H1 (cell line): ENCODE results near the gene MBP. TPM values are rescaled to one million over a fixed set of nuclear protein-coding genes. Genes with fewer than 3 reads are reported as not detected.

Source experiments
- CTCF ChIA-PET: fragments of 300-600 bp; sonication (Branson Sonifier 250); formaldehyde crosslinking; loops from one replicate; lab custom pipeline; 2021; ENCODE audit not compliant: partially characterized antibody; lab: Charles Lee
- POLR2A ChIA-PET: fragments of 300-600 bp; sonication (Branson Sonifier 250); formaldehyde crosslinking; loops from one replicate; lab custom pipeline; 2021; ENCODE audit warnings: inconsistent platforms; ENCODE audit not compliant: partially characterized antibody; lab: Charles Lee
- DNase-seq, 2 experiments: peaks; one replicate each; pipeline versions ENCODE4 v3.0.0 to v3.0.0-alpha.2; 2010 to 2022; ENCODE audit warnings: low spot score in 2 of 2, low read depth in 1 of 2, mixed read lengths in 1 of 2
- FAIRE-seq: peaks from 2 replicates; lab custom pipeline; 2011; peaks lifted over from hg19 to GRCh38; lab: Jason Lieb, UNC
- H2AFZ ChIP-seq: 2 replicates; pipeline ENCODE4 v1.8.1; 2012; ENCODE audit warnings: low read length, inconsistent platforms
- H2AK5ac ChIP-seq: 2 replicates; pipeline ENCODE4 v1.6.1; 2013; ENCODE audit warnings: low read depth, low read length
- H2BK120ac ChIP-seq: replicated peaks from 2 replicates; pipeline ENCODE3; 2013; ENCODE audit warnings: low read depth, low read length, inconsistent platforms
- H2BK12ac ChIP-seq: 2 replicates; pipeline ENCODE4 v1.6.1; 2013; ENCODE audit warnings: low read depth, low read length
- H2BK15ac ChIP-seq: 2 replicates; pipeline ENCODE4 v1.6.1; 2013; ENCODE audit warnings: low read length
- H2BK20ac ChIP-seq: 2 replicates; pipeline ENCODE4 v1.6.1; 2013; ENCODE audit warnings: low read length
- H2BK5ac ChIP-seq: 2 replicates; pipeline ENCODE4 v1.6.1; 2013; ENCODE audit warnings: low read depth, low read length
- H3K14ac ChIP-seq: 2 replicates; pipeline ENCODE4 v1.6.1; 2013; ENCODE audit warnings: inconsistent platforms; ENCODE audit not compliant: insufficient read length
- H3K18ac ChIP-seq: 2 replicates; pipeline ENCODE4 v1.6.1; 2013; ENCODE audit warnings: low read length; ENCODE audit errors: extremely low read depth
- H3K23ac ChIP-seq: 2 replicates; pipeline ENCODE4 v1.6.1; 2013; ENCODE audit warnings: inconsistent platforms; ENCODE audit not compliant: insufficient read length
- H3K23me2 ChIP-seq: 2 replicates; pipeline ENCODE4 v1.6.1; 2013; ENCODE audit warnings: low read depth, low read length
- H3K27ac ChIP-seq: 2 replicates; pipeline ENCODE4 v1.6.1; 2011; ENCODE audit warnings: low read depth, low read length, inconsistent platforms
- H3K27me3 ChIP-seq, 4 experiments: replicated peaks in 1 of 4; 1 replicate in 1 of 4; 2 replicates in 3 of 4; pipeline versions ENCODE4 v1.6.1 to v1.8.1; 2011 to 2013; ENCODE audit warnings: low read length in 3 of 4, mild to moderate bottlenecking in 3 of 4, inconsistent platforms in 2 of 4, mixed read lengths in 2 of 4, moderate library complexity in 1 of 4; ENCODE audit not compliant: control insufficient read depth in 3 of 4, insufficient read depth in 3 of 4; ENCODE audit errors: extremely low read depth in 1 of 4
- H3K36me3 ChIP-seq, 4 experiments: 2 replicates each; pipeline versions ENCODE4 v1.6.1 to v1.8.1; 2011 to 2013; ENCODE audit warnings: mild to moderate bottlenecking in 4 of 4, low read length in 3 of 4, moderate library complexity in 2 of 4, control low read depth in 1 of 4, inconsistent platforms in 1 of 4; ENCODE audit not compliant: insufficient read depth in 4 of 4, control insufficient read depth in 2 of 4
- H3K4ac ChIP-seq: replicated peaks from 2 replicates; pipeline ENCODE3; 2013; ENCODE audit warnings: low read length, low read depth, mixed read lengths, inconsistent platforms; ENCODE audit not compliant: insufficient read length
- H3K4me1 ChIP-seq, 4 experiments: replicated peaks in 1 of 4; 1 replicate in 1 of 4; 2 replicates in 3 of 4; pipeline versions ENCODE4 v1.6.1 to v1.8.1; 2011 to 2013; ENCODE audit warnings: low read length in 3 of 4, inconsistent platforms in 2 of 4, mixed read lengths in 1 of 4; ENCODE audit not compliant: insufficient read depth in 4 of 4, control insufficient read depth in 3 of 4
- H3K4me2 ChIP-seq, 2 experiments: 2 replicates each; pipeline versions ENCODE4 v1.6.1 to v1.8.1; 2011 to 2013; ENCODE audit warnings: low read depth in 2 of 2, low read length in 2 of 2, control low read depth in 1 of 2, inconsistent platforms in 1 of 2, mild to moderate bottlenecking in 1 of 2; ENCODE audit not compliant: insufficient read depth in 1 of 2
- H3K4me3 ChIP-seq, 4 experiments: fragments of 200-600, 300-600 bp in 1 of 4; sonication (generic), shearing (Covaris generic), sonication (Bioruptor Twin) in 1 of 4; 2 replicates each; pipeline versions ENCODE4 v1.5.1 to v1.8.1; 2011 to 2016; ENCODE audit warnings: low read length in 4 of 4, low read depth in 3 of 4, control low read depth in 2 of 4, inconsistent platforms in 2 of 4, mild to moderate bottlenecking in 2 of 4, mixed read lengths in 1 of 4, moderate library complexity in 1 of 4; ENCODE audit not compliant: insufficient read depth in 2 of 4; ENCODE audit errors: extremely low read depth in 1 of 4
- H3K56ac ChIP-seq: replicated peaks from 2 replicates; pipeline ENCODE3; 2013; ENCODE audit warnings: low read depth, mild to moderate bottlenecking, mixed read lengths, low read length, inconsistent platforms; ENCODE audit not compliant: insufficient read length
- H3K79me1 ChIP-seq: 2 replicates; pipeline ENCODE4 v1.6.1; 2013; ENCODE audit warnings: low read depth, low read length, control low read depth
- H3K79me2 ChIP-seq, 2 experiments: 2 replicates each; pipeline versions ENCODE4 v1.6.1 to v1.8.1; 2012 to 2013; ENCODE audit warnings: low read length in 2 of 2, mild to moderate bottlenecking in 2 of 2, inconsistent platforms in 1 of 2; ENCODE audit not compliant: insufficient read depth in 2 of 2, control insufficient read depth in 1 of 2
- H3K9ac ChIP-seq, 4 experiments: replicated peaks in 1 of 4; 1 replicate in 1 of 4; 2 replicates in 3 of 4; pipeline versions ENCODE4 v1.6.1 to v1.8.1; 2011 to 2013; ENCODE audit warnings: low read depth in 3 of 4, low read length in 3 of 4, control low read depth in 2 of 4, mild to moderate bottlenecking in 2 of 4, moderate library complexity in 2 of 4, inconsistent platforms in 1 of 4; ENCODE audit errors: extremely low read depth in 1 of 4
- H3K9me3 ChIP-seq, 2 experiments: 2 replicates each; pipeline versions ENCODE4 v1.6.1 to v1.8.1; 2012 to 2013; ENCODE audit warnings: mild to moderate bottlenecking in 2 of 2, moderate library complexity in 2 of 2, control low read depth in 1 of 2, inconsistent platforms in 1 of 2, low read depth in 1 of 2, low read length in 1 of 2, mixed read lengths in 1 of 2; ENCODE audit not compliant: insufficient read depth in 2 of 2
- H4K20me1 ChIP-seq, 2 experiments: replicated peaks in 1 of 2; 2 replicates each; pipeline versions ENCODE3 to v1.8.1; 2011 to 2013; ENCODE audit warnings: inconsistent platforms in 2 of 2, low read length in 2 of 2, mild to moderate bottlenecking in 1 of 2; ENCODE audit not compliant: insufficient read depth in 2 of 2, control insufficient read depth in 1 of 2
- H4K5ac ChIP-seq: 2 replicates; pipeline ENCODE4 v1.6.1; 2013; ENCODE audit warnings: low read length, low read depth, mixed read lengths, inconsistent platforms; ENCODE audit not compliant: insufficient read length
- H4K8ac ChIP-seq: 2 replicates; pipeline ENCODE4 v1.8.0; 2013; ENCODE audit warnings: mild to moderate bottlenecking, moderate library complexity, low read length, inconsistent platforms; ENCODE audit not compliant: insufficient read depth; ENCODE audit errors: extremely low read depth
- H4K91ac ChIP-seq: replicated peaks from 2 replicates; pipeline ENCODE3; 2013; ENCODE audit warnings: low read length, mixed read lengths, inconsistent platforms; ENCODE audit not compliant: insufficient read length
- CBX8 ChIP-seq: fragments of 300-800, 300-1000 bp; sonication (generic); IDR thresholded peaks from 2 replicates; pipeline ENCODE4 v1.7.1; 2016; ENCODE audit warnings: low read depth, low read length, borderline replicate concordance
- KDM1A ChIP-seq: fragments of 200-600, 300-600 bp; sonication (generic); IDR thresholded peaks from 2 replicates; pipeline ENCODE4 v1.7.1; 2016; ENCODE audit warnings: mild to moderate bottlenecking, low read length, borderline replicate concordance
- NANOG ChIP-seq: IDR thresholded peaks from 2 replicates; pipeline ENCODE4 v1.6.1; 2011; ENCODE audit warnings: low read length, low read depth, mild to moderate bottlenecking, inconsistent platforms; ENCODE audit not compliant: insufficient read depth, poor library complexity, severe bottlenecking
- PHF8 ChIP-seq: fragments of 200-600 bp; sonication (generic); conservative IDR thresholded peaks from 2 replicates; pipeline ENCODE4 v1.7.1; 2012; ENCODE audit warnings: low read depth, mild to moderate bottlenecking, inconsistent platforms, low read length, moderate library complexity
- POLR2AphosphoS5 ChIP-seq: IDR thresholded peaks from 2 replicates; pipeline ENCODE4 v1.6.1; 2011; ENCODE audit warnings: low read depth, low read length
- RAD21 ChIP-seq, 2 experiments: IDR thresholded peaks in 1 of 2; conservative IDR thresholded peaks in 1 of 2; 2 replicates each; pipeline ENCODE4 v1.6.1; 2011; ENCODE audit warnings: low read depth in 2 of 2, low read length in 2 of 2, improper control_type of control experiment in 1 of 2, inconsistent platforms in 1 of 2, mild to moderate bottlenecking in 1 of 2, moderate library complexity in 1 of 2
- TAF1 ChIP-seq: IDR thresholded peaks from 2 replicates; pipeline ENCODE4 v1.6.1; 2011; ENCODE audit warnings: mild to moderate bottlenecking, low read depth, low read length
- YY1 ChIP-seq: IDR thresholded peaks from 2 replicates; pipeline ENCODE4 v1.6.1; 2011; ENCODE audit warnings: low read depth, mild to moderate bottlenecking, low read length
- ZNF274 ChIP-seq: IDR thresholded peaks from 2 replicates; pipeline ENCODE4 v1.7.0; 2012; ENCODE audit warnings: low read length, borderline replicate concordance; ENCODE audit errors: extremely low read depth
- WGBS, 2 experiments: shearing (Covaris generic) in 1 of 2; methylation state at CpG; one replicate each; pipeline versions ENCODE4 v1.1.6 to v1.1.7; 2013 to 2015; ENCODE audit warnings: low lambda C conversion rate in 2 of 2, mixed read lengths in 2 of 2, inconsistent platforms in 1 of 2, low coverage in 1 of 2, missing lambda C conversion rate in 1 of 2; ENCODE audit not compliant: insufficient replicate concordance in 2 of 2, insufficient coverage in 1 of 2, insufficient read length in 1 of 2; ENCODE audit errors: extremely low coverage in 1 of 2, missing lambda C conversion rate in 1 of 2; 5-methylcytosine and 5-hydroxymethylcytosine counted together
- polyA plus RNA-seq, 7 experiments: library from polyadenylated mRNA; depleted of rRNA in 3 of 7; stranded (reverse) in 5 of 7; unstranded in 2 of 7; fragments of >200 nt in 5 of 7; fragments of 200-250 nt in 2 of 7; gene quantifications; 1 replicate in 5 of 7; 2 replicates in 1 of 7; 4 replicates in 1 of 7; pipeline versions ENCODE4 v1.2.1 to v1.2.3, GENCODE V29; 2011 to 2013; ENCODE audit warnings: missing spikeins in 2 of 7, mixed read lengths in 2 of 7
- total RNA-seq: library from RNA; stranded (reverse); fragmentation: NEBNext Ultra II Directional; extraction: Animal tissue kit (Norgen Biotek cat#: 25700); gene quantifications from 2 replicates; pipeline ENCODE4 v1.2.1, GENCODE V29; 2021

The MBP gene
- total and polyA plus RNA-seq, 2 of the 8 experiments (the other 6 are each of a cell fraction or from before 2014, with no cell fraction given): 7.7 to 19.2 TPM

- H3K36me3 ChIP-seq: no peaks in the 10 kb centered on the region
- no peaks in the 10 kb centered on the region; the same call in 1 of the 2 replicates for H3K79me1 ChIP-seq
- no peak overlapping the region for H3K27ac ChIP-seq
- H3K9me3 ChIP-seq: no peaks in the 10 kb centered on the region
- no peak for DNase-seq
- H2BK5ac ChIP-seq: no peak overlapping the region
- H2BK15ac ChIP-seq: no peak overlapping the region
- WGBS, 2 experiments: 79% methylated on average over 9 of the region's 9 CpGs; no CpG with 5 or more reads in 1 of the 2 experiments
- no peak overlapping the region for H2AFZ ChIP-seq
- no peak overlapping the region for H4K8ac ChIP-seq
- no peak overlapping the region for H2BK20ac ChIP-seq
- peaks cover 0 to 8% (median 0%) of the 10 kb centered on the region in 4 experiments; a peak in 1 of 7 replicates for H3K4me1 ChIP-seq
- H4K5ac ChIP-seq: no peak overlapping the region
- no peak overlapping the region for H2AK5ac ChIP-seq
- H3K27me3 ChIP-seq: no peaks in the 10 kb centered on the region
- H3K4me3 ChIP-seq: no peak overlapping the region
- no peak overlapping the region for H2BK12ac ChIP-seq
- H3K18ac ChIP-seq: no peak overlapping the region
- CTCF ChIA-PET: interaction anchor here (1.0 to 3.5 kb wide), 2 partner anchors 9 to 15 kb away, joined by 3 to 10 read pairs; no protein-coding TSS in a partner anchor
- 0 out of 2 replicates have a peak, but pooled peaks cover 2% of the 10 kb centered on the region for H3K23me2 ChIP-seq
- no peak overlapping the region for H4K91ac ChIP-seq
- no peak overlapping the region for H3K4me2 ChIP-seq
- no peak overlapping the region for H3K56ac ChIP-seq
- no peak overlapping the region for H2BK120ac ChIP-seq
- H3K14ac ChIP-seq: no peak overlapping the region
- FAIRE-seq: no peak
- H3K4ac ChIP-seq: no peak overlapping the region
- H3K79me2 ChIP-seq: no peaks in the 10 kb centered on the region
- H3K9ac ChIP-seq: no peak overlapping the region
- H4K20me1 ChIP-seq: peaks cover 0 to 4% of the 10 kb centered on the region in 2 experiments
- POLR2A ChIA-PET: no interaction called here
- TF ChIP-seq POLR2AphosphoS5: no peak
- no peak for TF ChIP-seq KDM1A
- TF ChIP-seq ZNF274: no peak
- TF ChIP-seq TAF1: no peak
- TF ChIP-seq YY1: no peak
- no peak for TF ChIP-seq CBX8
- TF ChIP-seq RAD21 (IDR thresholded peaks at IDR 0.05 in 1 of 2, conservative IDR thresholded peaks at IDR 0.05 in 1 of 2; ENCODE audit: low read depth in 2 of 2, low read length in 2 of 2): no peak
- TF ChIP-seq NANOG: no peak
- no peak for TF ChIP-seq PHF8
- no peak overlapping the region for H3K23ac ChIP-seq
These were observed 56.5 kb downstream of the MBP start for GRCh38 chr18:77076111-77076510.
